ENCODE measurements around the gene MAST3. TPM values are rescaled to one million over a fixed set of nuclear protein-coding genes. Genes with fewer than 3 reads are reported as not detected.

The MAST3 gene
- polyA plus RNA-seq, 3 donors: 6.8 to 34.0 (median 12.4) TPM

DNA sequence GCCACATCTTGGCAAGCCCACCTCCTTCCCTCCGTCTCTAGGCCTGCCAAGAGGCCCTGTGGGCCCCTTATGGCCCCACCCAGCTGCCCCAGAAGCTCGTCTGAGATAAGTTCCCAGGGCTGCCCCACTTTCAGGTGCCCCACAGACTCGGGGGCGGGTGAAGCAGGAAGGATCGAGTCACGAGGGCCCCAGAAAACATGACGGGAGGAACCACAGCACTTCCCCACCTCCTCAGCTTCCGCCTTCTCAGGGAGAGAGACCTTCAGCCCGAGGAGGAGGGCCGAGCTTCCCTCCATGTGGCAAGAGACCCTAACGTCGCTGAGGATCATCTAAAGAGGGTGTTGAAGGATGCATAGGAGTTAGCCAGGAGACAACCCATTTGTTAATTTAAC is 6.4 kb upstream of the MAST3 start:
- peak overlapping the region; percentile 72 for H3K9ac ChIP-seq (ENCODE audit: insufficient read depth, low read length, poor library complexity, severe bottlenecking)
- Mint-ChIP-seq H3K4me3 (peak overlapping the region; percentile 43 to 59), H3K36me3 (peaks cover 0 to 2% of the 10 kb centered on the region in 2 donors), H3K27ac (peak overlapping the region; percentile 97 to 99 (median 98)), H3K4me1 (peaks cover 58% of the 10 kb centered on the region), H3K27me3 (ENCODE audit: low read depth in 3 of 3) (peaks cover 0 to 2% (median 1%) of the 10 kb centered on the region in 3 donors), H3K9me3 (peaks cover 0 to 7% (median 0%) of the 10 kb centered on the region in 7 donors)
- intact Hi-C loops (cut with micrococcal nuclease): no loop called here
- no peaks in the 10 kb centered on the region for H3K27me3 ChIP-seq (ENCODE audit: control insufficient read depth in 2 of 2, insufficient read depth in 2 of 2, low read length in 2 of 2)
- peak; percentile 88 to 91 (median 91) for DNase-seq
- no peaks in the 10 kb centered on the region for H3K36me3 ChIP-seq (replicated peaks in 1 of 2; ENCODE audit: control insufficient read depth in 1 of 2, insufficient read depth in 2 of 2, low read length in 2 of 2)
- peak overlapping the region; percentile 56 for H3K4me2 ChIP-seq (replicated peaks; ENCODE audit: extremely low read depth, low read length, poor library complexity, severe bottlenecking)
- H3K27ac ChIP-seq (ENCODE audit: low read depth in 1 of 2, low read length in 2 of 2): peak overlapping the region; percentile 96
- H3K9me3 ChIP-seq (replicated peaks in 1 of 2; ENCODE audit: control insufficient read depth in 1 of 2, insufficient read depth in 1 of 2, low read length in 2 of 2): peaks cover 0 to 5% of the 10 kb centered on the region in 2 donors
- WGBS (ENCODE audit: insufficient coverage): 0% methylated on average over 3 of the region's 12 CpGs
- H4K20me1 ChIP-seq (ENCODE audit: insufficient read depth, low read length): no peaks in the 10 kb centered on the region
- peak overlapping the region in 1 of 3 experiments; percentile 45 for H3K4me3 ChIP-seq (replicated peaks in 1 of 3; ENCODE audit: low read depth in 2 of 3, low read length in 3 of 3)
- peaks cover 4% of the 10 kb centered on the region for H3K79me2 ChIP-seq (ENCODE audit: insufficient read depth, low read length)
- peaks cover 57 to 71% of the 10 kb centered on the region in 2 donors for H3K4me1 ChIP-seq (ENCODE audit: control insufficient read depth in 1 of 2, insufficient read depth in 2 of 2, low read length in 2 of 2)
- TF ChIP-seq, protein P1, sequence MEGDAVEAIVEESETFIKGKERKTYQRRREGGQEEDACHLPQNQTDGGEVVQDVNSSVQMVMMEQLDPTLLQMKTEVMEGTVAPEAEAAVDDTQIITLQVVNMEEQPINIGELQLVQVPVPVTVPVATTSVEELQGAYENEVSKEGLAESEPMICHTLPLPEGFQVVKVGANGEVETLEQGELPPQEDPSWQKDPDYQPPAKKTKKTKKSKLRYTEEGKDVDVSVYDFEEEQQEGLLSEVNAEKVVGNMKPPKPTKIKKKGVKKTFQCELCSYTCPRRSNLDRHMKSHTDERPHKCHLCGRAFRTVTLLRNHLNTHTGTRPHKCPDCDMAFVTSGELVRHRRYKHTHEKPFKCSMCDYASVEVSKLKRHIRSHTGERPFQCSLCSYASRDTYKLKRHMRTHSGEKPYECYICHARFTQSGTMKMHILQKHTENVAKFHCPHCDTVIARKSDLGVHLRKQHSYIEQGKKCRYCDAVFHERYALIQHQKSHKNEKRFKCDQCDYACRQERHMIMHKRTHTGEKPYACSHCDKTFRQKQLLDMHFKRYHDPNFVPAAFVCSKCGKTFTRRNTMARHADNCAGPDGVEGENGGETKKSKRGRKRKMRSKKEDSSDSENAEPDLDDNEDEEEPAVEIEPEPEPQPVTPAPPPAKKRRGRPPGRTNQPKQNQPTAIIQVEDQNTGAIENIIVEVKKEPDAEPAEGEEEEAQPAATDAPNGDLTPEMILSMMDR (IDR thresholded peaks at IDR 0.05): no peak
- H2AFZ ChIP-seq (ENCODE audit: insufficient read depth, low read depth, low read length, poor library complexity, severe bottlenecking): peak overlapping the region; percentile 58

DNA sequence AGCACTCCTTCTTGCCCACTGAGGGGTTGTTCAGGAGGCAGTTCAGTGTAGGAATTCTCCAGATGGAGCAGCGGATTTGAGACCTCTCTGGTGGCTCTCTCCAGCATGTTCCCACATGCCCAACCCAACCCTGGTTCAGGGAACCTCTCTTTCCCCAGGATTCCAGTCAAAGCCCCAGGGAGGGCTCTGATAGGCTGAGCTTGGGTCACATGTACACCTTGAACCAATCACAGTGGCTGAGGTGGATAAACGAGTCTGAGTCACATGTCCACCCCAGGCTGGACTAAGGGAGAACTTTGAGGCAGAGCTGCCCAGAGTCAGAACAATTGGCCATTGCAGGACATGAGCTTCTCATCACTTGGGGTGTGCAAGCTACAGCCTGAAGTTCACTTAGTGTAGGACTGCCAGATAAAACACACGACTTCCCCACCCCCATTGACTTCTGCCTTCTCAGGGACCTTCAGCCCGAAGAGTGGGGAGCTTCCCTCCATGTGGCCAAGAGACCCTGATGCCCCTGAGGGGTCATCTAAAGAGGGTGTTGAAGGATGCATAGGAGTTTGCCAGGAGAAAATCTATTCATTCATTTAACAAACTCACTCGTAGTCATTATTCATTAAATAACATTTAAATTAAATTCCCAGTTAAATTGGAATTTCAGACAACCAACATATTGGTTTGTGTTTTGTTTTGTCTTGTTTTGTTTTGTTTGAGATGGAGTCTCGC is 4.0 kb upstream of the MAST3 start:
- intact Hi-C loops (cut with micrococcal nuclease): no loop called here
- no peak overlapping the region for H2AFZ ChIP-seq (ENCODE audit: insufficient read depth, low read depth, low read length, poor library complexity, severe bottlenecking)
- 13% methylated on average over 1 of the region's 6 CpGs for WGBS (ENCODE audit: insufficient coverage)

More for the DNA sequence above, 4.0 kb upstream of the MAST3 start:
- Histone ChIP-seq H4K20me1 (ENCODE audit: insufficient read depth, low read length) (no peaks in the 10 kb centered on the region), H3K4me2 (replicated peaks; ENCODE audit: extremely low read depth, low read length, poor library complexity, severe bottlenecking) (no peak overlapping the region), H3K27ac (ENCODE audit: low read depth in 1 of 2, low read length in 2 of 2) (no peak overlapping the region), H3K27me3 (ENCODE audit: control insufficient read depth in 2 of 2, insufficient read depth in 2 of 2, low read length in 2 of 2) (no peaks in the 10 kb centered on the region), H3K79me2 (ENCODE audit: insufficient read depth, low read length) (no peaks in the 10 kb centered on the region), H3K9ac (ENCODE audit: insufficient read depth, low read length, poor library complexity, severe bottlenecking) (no peak overlapping the region), H3K9me3 (replicated peaks in 1 of 2; ENCODE audit: control insufficient read depth in 1 of 2, insufficient read depth in 1 of 2, low read length in 2 of 2) (peaks cover 0 to 5% of the 10 kb centered on the region in 2 donors), H3K4me1 (ENCODE audit: control insufficient read depth in 1 of 2, insufficient read depth in 2 of 2, low read length in 2 of 2) (peaks cover 50 to 62% of the 10 kb centered on the region in 2 donors), H3K4me3 (replicated peaks in 1 of 3; ENCODE audit: low read depth in 2 of 3, low read length in 3 of 3) (no peak overlapping the region), H3K36me3 (replicated peaks in 1 of 2; ENCODE audit: control insufficient read depth in 1 of 2, insufficient read depth in 2 of 2, low read length in 2 of 2) (no peaks in the 10 kb centered on the region)
- Mint-ChIP-seq H3K27me3 (ENCODE audit: low read depth in 3 of 3) (peaks cover 3 to 7% (median 4%) of the 10 kb centered on the region in 3 donors), H3K9me3 (peaks cover 0 to 7% (median 0%) of the 10 kb centered on the region in 7 donors), H3K36me3 (peaks cover 0 to 2% of the 10 kb centered on the region in 2 donors), H3K4me1 (peaks cover 54% of the 10 kb centered on the region), H3K4me3 (no peak overlapping the region), H3K27ac (no peak overlapping the region)
- TF ChIP-seq, protein P1 (IDR thresholded peaks at IDR 0.05): no peak
- peak in 2 of 3 donors; percentile 55 to 70 for DNase-seq

Measured in CD14-positive monocyte (primary cell).